GM12891 (cell line): ENCODE measurements around the gene SEPSECS.
A peak's percentile ranks its signal among the peaks of the same experiment; 100 is the strongest.

Experiments used
- DNase-seq: peaks from one replicate; pipeline ENCODE4 v3.0.0; 2011; ENCODE audit warnings: low spot score; ENCODE audit not compliant: insufficient read length
- FAIRE-seq: peaks from 2 replicates; lab custom pipeline; 2011; peaks lifted over from hg19 to GRCh38; lab: Jason Lieb, UNC
- PAX5 ChIP-seq: IDR thresholded peaks from 2 replicates; pipeline ENCODE4 v1.6.1; 2011; ENCODE audit warnings: low read length, moderate library complexity, mild to moderate bottlenecking; ENCODE audit not compliant: insufficient read depth, severe bottlenecking
- POLR2A ChIP-seq: IDR thresholded peaks from 2 replicates; pipeline ENCODE4 v1.6.1; 2011; ENCODE audit warnings: low read depth, low read length, control low read depth
- POLR2AphosphoS5 ChIP-seq: IDR thresholded peaks from 2 replicates; pipeline ENCODE4 v1.6.1; 2011; ENCODE audit warnings: low read depth, low read length, control low read depth
- POU2F2 ChIP-seq: IDR thresholded peaks from 2 replicates; pipeline ENCODE4 v1.6.1; 2011; ENCODE audit warnings: low read depth, mild to moderate bottlenecking, control low read depth, low read length, moderate library complexity
- SPI1 ChIP-seq: IDR thresholded peaks from 2 replicates; pipeline ENCODE4 v1.6.1; 2011; ENCODE audit warnings: low read depth, low read length, control low read depth
- TAF1 ChIP-seq: IDR thresholded peaks from 2 replicates; pipeline ENCODE4 v1.6.1; 2011; ENCODE audit warnings: low read depth, low read length, control low read depth

Gene SEPSECS

GRCh38 chr4:25131381-25131780 lies 28.9 kb downstream of the SEPSECS start:
- FAIRE-seq (no peak), DNase-seq (no peak)
- TF ChIP-seq PAX5: no peak
- TF ChIP-seq POLR2A: no peak
- TF ChIP-seq POLR2AphosphoS5: no peak
- no peak for TF ChIP-seq TAF1
- TF ChIP-seq POU2F2: no peak
- no peak for TF ChIP-seq SPI1

DNA sequence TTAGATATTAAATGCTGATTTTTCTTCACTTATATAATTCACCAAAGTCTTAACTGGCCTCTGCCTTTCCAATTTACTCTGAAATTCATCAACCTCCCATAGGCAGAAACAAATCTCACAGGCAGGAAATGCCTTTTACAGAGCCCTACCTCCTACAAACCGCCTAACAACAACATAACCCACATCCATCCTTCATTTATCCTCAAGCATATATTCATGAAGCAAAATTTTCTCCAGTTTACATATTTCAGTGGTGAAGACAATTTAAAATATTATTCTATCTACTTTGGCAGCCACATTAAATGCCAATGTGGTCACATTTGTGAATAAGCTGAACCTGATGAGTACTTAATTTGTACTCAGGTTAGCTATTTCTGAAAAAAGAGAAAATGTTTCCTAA lies 30.3 kb downstream of the SEPSECS start:
- DNase-seq: no peak
- FAIRE-seq: no peak
- TF ChIP-seq POU2F2 (no peak), PAX5 (no peak), POLR2A (no peak), SPI1 (no peak), POLR2AphosphoS5 (no peak), TAF1 (no peak)

DNA sequence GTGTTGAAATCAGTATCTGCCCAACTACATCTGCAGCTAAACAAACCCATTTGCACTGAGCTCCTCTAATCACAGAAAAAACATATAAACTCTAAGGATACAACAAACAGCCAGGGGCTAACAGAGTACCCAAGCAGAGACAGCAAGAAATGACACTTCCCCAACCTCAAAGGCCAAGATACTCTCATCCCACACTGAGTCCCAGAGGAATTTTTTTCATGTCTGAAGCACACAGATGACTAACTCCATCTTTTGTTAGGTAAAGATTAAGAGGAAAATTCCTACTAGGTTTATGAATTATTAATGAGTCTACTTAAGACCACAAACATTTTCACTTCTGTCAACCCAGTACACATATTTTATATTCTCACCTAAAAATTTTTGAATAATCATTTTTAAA lies 31.6 kb downstream of the SEPSECS start:
- DNase-seq (no peak), FAIRE-seq (no peak)
- TF ChIP-seq PAX5 (no peak), TAF1 (no peak), POU2F2 (no peak), POLR2A (no peak), POLR2AphosphoS5 (no peak), SPI1 (no peak)

- TF ChIP-seq SPI1: no peak
- no peak for TF ChIP-seq POLR2A
- TF ChIP-seq PAX5: no peak
- no peak for TF ChIP-seq POU2F2
- TF ChIP-seq POLR2AphosphoS5: no peak
- TF ChIP-seq TAF1: no peak
- FAIRE-seq: peak; percentile 94
- no peak for DNase-seq
These were observed 37.0 kb downstream of the SEPSECS start for GRCh38 chr4:25123236-25123635.

GRCh38 chr4:25120146-25120940 lies 39.9 kb downstream of the SEPSECS start:
- TF ChIP-seq POLR2AphosphoS5 (no peak), SPI1 (no peak), POU2F2 (no peak), POLR2A (no peak), PAX5 (no peak), TAF1 (no peak)
- FAIRE-seq (no peak), DNase-seq (no peak)

GRCh38 chr4:25117716-25118472 lies 42.4 kb downstream of the SEPSECS start:
- DNase-seq (no peak), FAIRE-seq (no peak)
- TF ChIP-seq SPI1 (no peak), PAX5 (no peak), POLR2AphosphoS5 (no peak), POU2F2 (no peak), TAF1 (no peak), POLR2A (no peak)

- TF ChIP-seq POLR2AphosphoS5: no peak
- no peak for TF ChIP-seq POLR2A
- no peak for TF ChIP-seq TAF1
- no peak for TF ChIP-seq PAX5
- TF ChIP-seq SPI1: no peak
- no peak for TF ChIP-seq POU2F2
- DNase-seq (no peak), FAIRE-seq (no peak)
These were observed 43.0 kb downstream of the SEPSECS start for GRCh38 chr4:25117274-25117673.

GRCh38 chr4:25113915-25114904 lies 46.0 kb downstream of the SEPSECS start:
- FAIRE-seq: no peak
- no peak for DNase-seq
- TF ChIP-seq SPI1: no peak
- no peak for TF ChIP-seq POU2F2
- TF ChIP-seq PAX5: no peak
- no peak for TF ChIP-seq TAF1
- TF ChIP-seq POLR2A: no peak
- TF ChIP-seq POLR2AphosphoS5: no peak

DNA sequence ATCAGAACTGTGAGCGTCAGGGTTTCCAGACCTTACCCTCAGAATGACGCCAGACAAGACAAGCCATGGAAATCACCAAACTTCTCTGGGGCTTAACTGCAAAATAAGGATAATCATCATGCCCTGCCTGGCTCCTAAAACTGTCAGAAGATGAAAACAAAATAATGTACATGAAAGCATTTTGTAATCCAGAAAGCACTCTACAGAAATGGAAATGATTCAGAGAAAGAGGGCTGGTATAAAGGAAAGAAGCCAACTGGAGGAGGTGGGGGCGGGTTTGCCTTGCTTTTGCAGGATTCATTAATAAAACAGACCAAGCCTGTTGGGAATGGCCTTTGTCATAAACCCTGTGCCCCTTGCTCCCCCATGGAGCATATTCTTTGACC lies 47.3 kb downstream of the SEPSECS start:
- FAIRE-seq (no peak), DNase-seq (no peak)
- TF ChIP-seq TAF1: no peak
- TF ChIP-seq POLR2A: no peak
- no peak for TF ChIP-seq POLR2AphosphoS5
- no peak for TF ChIP-seq SPI1
- no peak for TF ChIP-seq POU2F2
- TF ChIP-seq PAX5: no peak
